H1 (cell line): ENCODE data around the gene HIVEP3. TPM values are rescaled to one million over a fixed set of nuclear protein-coding genes. Genes with fewer than 3 reads are reported as not detected.

ENCODE experiments used
- CTCF ChIA-PET: fragments of 300-600 bp; sonication (Branson Sonifier 250); formaldehyde crosslinking; loops from one replicate; lab custom pipeline; 2021; ENCODE audit not compliant: partially characterized antibody; lab: Charles Lee
- POLR2A ChIA-PET: fragments of 300-600 bp; sonication (Branson Sonifier 250); formaldehyde crosslinking; loops from one replicate; lab custom pipeline; 2021; ENCODE audit warnings: inconsistent platforms; ENCODE audit not compliant: partially characterized antibody; lab: Charles Lee
- DNase-seq, 2 experiments: peaks; one replicate each; pipeline versions ENCODE4 v3.0.0 to v3.0.0-alpha.2; 2010 to 2022; ENCODE audit warnings: low spot score in 2 of 2, low read depth in 1 of 2, mixed read lengths in 1 of 2
- FAIRE-seq: peaks from 2 replicates; lab custom pipeline; 2011; peaks lifted over from hg19 to GRCh38; lab: Jason Lieb, UNC
- H2AFZ ChIP-seq: 2 replicates; pipeline ENCODE4 v1.8.1; 2012; ENCODE audit warnings: low read length, inconsistent platforms
- H2AK5ac ChIP-seq: 2 replicates; pipeline ENCODE4 v1.6.1; 2013; ENCODE audit warnings: low read depth, low read length
- H2BK120ac ChIP-seq: replicated peaks from 2 replicates; pipeline ENCODE3; 2013; ENCODE audit warnings: low read depth, low read length, inconsistent platforms
- H2BK12ac ChIP-seq: 2 replicates; pipeline ENCODE4 v1.6.1; 2013; ENCODE audit warnings: low read depth, low read length
- H2BK15ac ChIP-seq: 2 replicates; pipeline ENCODE4 v1.6.1; 2013; ENCODE audit warnings: low read length
- H2BK20ac ChIP-seq: 2 replicates; pipeline ENCODE4 v1.6.1; 2013; ENCODE audit warnings: low read length
- H2BK5ac ChIP-seq: 2 replicates; pipeline ENCODE4 v1.6.1; 2013; ENCODE audit warnings: low read depth, low read length
- H3K14ac ChIP-seq: 2 replicates; pipeline ENCODE4 v1.6.1; 2013; ENCODE audit warnings: inconsistent platforms; ENCODE audit not compliant: insufficient read length
- H3K18ac ChIP-seq: 2 replicates; pipeline ENCODE4 v1.6.1; 2013; ENCODE audit warnings: low read length; ENCODE audit errors: extremely low read depth
- H3K23ac ChIP-seq: 2 replicates; pipeline ENCODE4 v1.6.1; 2013; ENCODE audit warnings: inconsistent platforms; ENCODE audit not compliant: insufficient read length
- H3K23me2 ChIP-seq: 2 replicates; pipeline ENCODE4 v1.6.1; 2013; ENCODE audit warnings: low read depth, low read length
- H3K27ac ChIP-seq: 2 replicates; pipeline ENCODE4 v1.6.1; 2011; ENCODE audit warnings: low read depth, low read length, inconsistent platforms
- H3K27me3 ChIP-seq, 4 experiments: replicated peaks in 1 of 4; 1 replicate in 1 of 4; 2 replicates in 3 of 4; pipeline versions ENCODE4 v1.6.1 to v1.8.1; 2011 to 2013; ENCODE audit warnings: low read length in 3 of 4, mild to moderate bottlenecking in 3 of 4, inconsistent platforms in 2 of 4, mixed read lengths in 2 of 4, moderate library complexity in 1 of 4; ENCODE audit not compliant: control insufficient read depth in 3 of 4, insufficient read depth in 3 of 4; ENCODE audit errors: extremely low read depth in 1 of 4
- H3K36me3 ChIP-seq, 4 experiments: 2 replicates each; pipeline versions ENCODE4 v1.6.1 to v1.8.1; 2011 to 2013; ENCODE audit warnings: mild to moderate bottlenecking in 4 of 4, low read length in 3 of 4, moderate library complexity in 2 of 4, control low read depth in 1 of 4, inconsistent platforms in 1 of 4; ENCODE audit not compliant: insufficient read depth in 4 of 4, control insufficient read depth in 2 of 4
- H3K4ac ChIP-seq: replicated peaks from 2 replicates; pipeline ENCODE3; 2013; ENCODE audit warnings: low read length, low read depth, mixed read lengths, inconsistent platforms; ENCODE audit not compliant: insufficient read length
- H3K4me1 ChIP-seq, 4 experiments: replicated peaks in 1 of 4; 1 replicate in 1 of 4; 2 replicates in 3 of 4; pipeline versions ENCODE4 v1.6.1 to v1.8.1; 2011 to 2013; ENCODE audit warnings: low read length in 3 of 4, inconsistent platforms in 2 of 4, mixed read lengths in 1 of 4; ENCODE audit not compliant: insufficient read depth in 4 of 4, control insufficient read depth in 3 of 4
- H3K4me2 ChIP-seq, 2 experiments: 2 replicates each; pipeline versions ENCODE4 v1.6.1 to v1.8.1; 2011 to 2013; ENCODE audit warnings: low read depth in 2 of 2, low read length in 2 of 2, control low read depth in 1 of 2, inconsistent platforms in 1 of 2, mild to moderate bottlenecking in 1 of 2; ENCODE audit not compliant: insufficient read depth in 1 of 2
- H3K4me3 ChIP-seq, 4 experiments: fragments of 200-600, 300-600 bp in 1 of 4; sonication (generic), shearing (Covaris generic), sonication (Bioruptor Twin) in 1 of 4; 2 replicates each; pipeline versions ENCODE4 v1.5.1 to v1.8.1; 2011 to 2016; ENCODE audit warnings: low read length in 4 of 4, low read depth in 3 of 4, control low read depth in 2 of 4, inconsistent platforms in 2 of 4, mild to moderate bottlenecking in 2 of 4, mixed read lengths in 1 of 4, moderate library complexity in 1 of 4; ENCODE audit not compliant: insufficient read depth in 2 of 4; ENCODE audit errors: extremely low read depth in 1 of 4
- H3K56ac ChIP-seq: replicated peaks from 2 replicates; pipeline ENCODE3; 2013; ENCODE audit warnings: low read depth, mild to moderate bottlenecking, mixed read lengths, low read length, inconsistent platforms; ENCODE audit not compliant: insufficient read length
- H3K79me1 ChIP-seq: 2 replicates; pipeline ENCODE4 v1.6.1; 2013; ENCODE audit warnings: low read depth, low read length, control low read depth
- H3K79me2 ChIP-seq, 2 experiments: 2 replicates each; pipeline versions ENCODE4 v1.6.1 to v1.8.1; 2012 to 2013; ENCODE audit warnings: low read length in 2 of 2, mild to moderate bottlenecking in 2 of 2, inconsistent platforms in 1 of 2; ENCODE audit not compliant: insufficient read depth in 2 of 2, control insufficient read depth in 1 of 2
- H3K9ac ChIP-seq, 4 experiments: replicated peaks in 1 of 4; 1 replicate in 1 of 4; 2 replicates in 3 of 4; pipeline versions ENCODE4 v1.6.1 to v1.8.1; 2011 to 2013; ENCODE audit warnings: low read depth in 3 of 4, low read length in 3 of 4, control low read depth in 2 of 4, mild to moderate bottlenecking in 2 of 4, moderate library complexity in 2 of 4, inconsistent platforms in 1 of 4; ENCODE audit errors: extremely low read depth in 1 of 4
- H3K9me3 ChIP-seq, 2 experiments: 2 replicates each; pipeline versions ENCODE4 v1.6.1 to v1.8.1; 2012 to 2013; ENCODE audit warnings: mild to moderate bottlenecking in 2 of 2, moderate library complexity in 2 of 2, control low read depth in 1 of 2, inconsistent platforms in 1 of 2, low read depth in 1 of 2, low read length in 1 of 2, mixed read lengths in 1 of 2; ENCODE audit not compliant: insufficient read depth in 2 of 2
- H4K20me1 ChIP-seq, 2 experiments: replicated peaks in 1 of 2; 2 replicates each; pipeline versions ENCODE3 to v1.8.1; 2011 to 2013; ENCODE audit warnings: inconsistent platforms in 2 of 2, low read length in 2 of 2, mild to moderate bottlenecking in 1 of 2; ENCODE audit not compliant: insufficient read depth in 2 of 2, control insufficient read depth in 1 of 2
- H4K5ac ChIP-seq: 2 replicates; pipeline ENCODE4 v1.6.1; 2013; ENCODE audit warnings: low read length, low read depth, mixed read lengths, inconsistent platforms; ENCODE audit not compliant: insufficient read length
- H4K8ac ChIP-seq: 2 replicates; pipeline ENCODE4 v1.8.0; 2013; ENCODE audit warnings: mild to moderate bottlenecking, moderate library complexity, low read length, inconsistent platforms; ENCODE audit not compliant: insufficient read depth; ENCODE audit errors: extremely low read depth
- H4K91ac ChIP-seq: replicated peaks from 2 replicates; pipeline ENCODE3; 2013; ENCODE audit warnings: low read length, mixed read lengths, inconsistent platforms; ENCODE audit not compliant: insufficient read length
- BCL11A ChIP-seq, 2 experiments: IDR thresholded peaks; one replicate each; pipeline ENCODE4 v1.6.1; 2011; ENCODE audit warnings: low read depth in 2 of 2, low read length in 2 of 2, mild to moderate bottlenecking in 2 of 2
- CHD1 ChIP-seq: IDR thresholded peaks from 2 replicates; pipeline ENCODE4 v1.6.1; 2012; ENCODE audit warnings: low read depth, low read length, improper control_type of control experiment
- POU5F1 ChIP-seq: IDR thresholded peaks from 2 replicates; pipeline ENCODE4 v1.6.1; 2011; ENCODE audit warnings: low read depth, mild to moderate bottlenecking, low read length, moderate library complexity
- RBBP5 ChIP-seq: IDR thresholded peaks from 2 replicates; pipeline ENCODE4 v1.7.1; 2012; ENCODE audit warnings: low read depth, mild to moderate bottlenecking, inconsistent platforms, low read length, moderate library complexity, borderline replicate concordance
- RXRA ChIP-seq: IDR thresholded peaks from 2 replicates; pipeline ENCODE4 v1.6.1; 2011; ENCODE audit warnings: low read depth, mild to moderate bottlenecking, low read length, moderate library complexity; ENCODE audit not compliant: insufficient read depth
- SIX5 ChIP-seq: IDR thresholded peaks from 2 replicates; pipeline ENCODE4 v1.6.1; 2011; ENCODE audit warnings: mild to moderate bottlenecking, low read depth, low read length
- SP2 ChIP-seq: IDR thresholded peaks from 2 replicates; pipeline ENCODE4 v1.6.1; 2012; ENCODE audit warnings: mild to moderate bottlenecking, low read length, inconsistent platforms
- TAF7 ChIP-seq: optimal IDR thresholded peaks from 2 replicates; pipeline ENCODE3; 2011; ENCODE audit warnings: low read depth, mild to moderate bottlenecking, inconsistent platforms, low read length, moderate library complexity, borderline replicate concordance
- TBP ChIP-seq: IDR thresholded peaks from 2 replicates; pipeline ENCODE4 v1.6.1; 2011; ENCODE audit warnings: low read depth, low read length, improper control_type of control experiment
- WGBS, 2 experiments: shearing (Covaris generic) in 1 of 2; methylation state at CpG; one replicate each; pipeline versions ENCODE4 v1.1.6 to v1.1.7; 2013 to 2015; ENCODE audit warnings: low lambda C conversion rate in 2 of 2, mixed read lengths in 2 of 2, inconsistent platforms in 1 of 2, low coverage in 1 of 2, missing lambda C conversion rate in 1 of 2; ENCODE audit not compliant: insufficient replicate concordance in 2 of 2, insufficient coverage in 1 of 2, insufficient read length in 1 of 2; ENCODE audit errors: extremely low coverage in 1 of 2, missing lambda C conversion rate in 1 of 2; 5-methylcytosine and 5-hydroxymethylcytosine counted together
- polyA plus RNA-seq, 7 experiments: library from polyadenylated mRNA; depleted of rRNA in 3 of 7; stranded (reverse) in 5 of 7; unstranded in 2 of 7; fragments of >200 nt in 5 of 7; fragments of 200-250 nt in 2 of 7; gene quantifications; 1 replicate in 5 of 7; 2 replicates in 1 of 7; 4 replicates in 1 of 7; pipeline versions ENCODE4 v1.2.1 to v1.2.3, GENCODE V29; 2011 to 2013; ENCODE audit warnings: missing spikeins in 2 of 7, mixed read lengths in 2 of 7
- total RNA-seq: library from RNA; stranded (reverse); fragmentation: NEBNext Ultra II Directional; extraction: Animal tissue kit (Norgen Biotek cat#: 25700); gene quantifications from 2 replicates; pipeline ENCODE4 v1.2.1, GENCODE V29; 2021
- TF ChIP-seq, protein P1 (sequence below): IDR thresholded peaks from 2 replicates; pipeline ENCODE4 v1.6.1; 2012; ENCODE audit warnings: low read length, inconsistent platforms

Gene HIVEP3
- total and polyA plus RNA-seq, 2 of the 8 experiments (the other 6 are each of a cell fraction or from before 2014, with no cell fraction given) = 0.24 to 0.69 TPM

- ChIA-PET CTCF (interaction anchor here (0.7 to 14.9 kb wide), 13 partner anchors 8 to 173 kb away, joined by 3 to 205 read pairs (median 4); no protein-coding TSS in a partner anchor), POLR2A (interaction anchor here (1.2 to 1.6 kb wide), 2 partner anchors 8 to 14 kb away, joined by 5 read pairs; no protein-coding TSS in a partner anchor)
- no peaks in the 10 kb centered on the region for H3K9me3 ChIP-seq
- H3K56ac ChIP-seq = no peak overlapping the region
- H3K18ac ChIP-seq = no peak overlapping the region; the same call in 1 of the 2 replicates
- H3K4ac ChIP-seq = no peak overlapping the region
- H2BK5ac ChIP-seq = no peak overlapping the region
- H3K9ac ChIP-seq = no peak overlapping the region
- H4K8ac ChIP-seq = no peak overlapping the region; the same call in 1 of the 2 replicates
- H3K4me2 ChIP-seq = no peak overlapping the region
- H3K27me3 ChIP-seq = peaks cover 0 to 2% (median 0%) of the 10 kb centered on the region in 4 experiments; a peak in 2 of 7 replicates
- H3K23me2 ChIP-seq = peaks cover 7% of the 10 kb centered on the region; the same call in 1 of the 2 replicates
- no peak overlapping the region for H2AFZ ChIP-seq
- H3K36me3 ChIP-seq = no peaks in the 10 kb centered on the region
- H2BK120ac ChIP-seq = no peak overlapping the region
- FAIRE-seq (no peak), DNase-seq (no peak)
- H4K20me1 ChIP-seq = peaks cover 0 to 1% of the 10 kb centered on the region in 2 experiments
- no peaks in the 10 kb centered on the region for H3K79me2 ChIP-seq
- no peak overlapping the region for H4K5ac ChIP-seq
- no peak overlapping the region for H3K14ac ChIP-seq
- H2BK20ac ChIP-seq = no peak overlapping the region
- H3K4me1 ChIP-seq = peaks cover 13 to 31% (median 24%) of the 10 kb centered on the region in 4 experiments
- H3K23ac ChIP-seq = no peak overlapping the region
- WGBS, 2 experiments = 94% methylated on average over 9 of the region's 11 CpGs; no CpG with 5 or more reads in 1 of the 2 experiments
- H2AK5ac ChIP-seq = no peak overlapping the region
- H3K4me3 ChIP-seq = no peak overlapping the region
- H2BK15ac ChIP-seq = no peak overlapping the region
- H4K91ac ChIP-seq = no peak overlapping the region
- H3K79me1 ChIP-seq = no peaks in the 10 kb centered on the region
- H3K27ac ChIP-seq = no peak overlapping the region
- H2BK12ac ChIP-seq = peak overlapping the region; percentile 3; the same call in 1 of the 2 replicates
- TF ChIP-seq RXRA (no peak), RBBP5 (no peak), TBP (no peak), CHD1 (no peak), POU5F1 (no peak), SP2 (no peak), BCL11A (IDR thresholded peaks at IDR 0.05; ENCODE audit: low read depth in 2 of 2, low read length in 2 of 2) (no peak), TAF7 (no peak), SIX5 (no peak)
- TF ChIP-seq, protein P1, sequence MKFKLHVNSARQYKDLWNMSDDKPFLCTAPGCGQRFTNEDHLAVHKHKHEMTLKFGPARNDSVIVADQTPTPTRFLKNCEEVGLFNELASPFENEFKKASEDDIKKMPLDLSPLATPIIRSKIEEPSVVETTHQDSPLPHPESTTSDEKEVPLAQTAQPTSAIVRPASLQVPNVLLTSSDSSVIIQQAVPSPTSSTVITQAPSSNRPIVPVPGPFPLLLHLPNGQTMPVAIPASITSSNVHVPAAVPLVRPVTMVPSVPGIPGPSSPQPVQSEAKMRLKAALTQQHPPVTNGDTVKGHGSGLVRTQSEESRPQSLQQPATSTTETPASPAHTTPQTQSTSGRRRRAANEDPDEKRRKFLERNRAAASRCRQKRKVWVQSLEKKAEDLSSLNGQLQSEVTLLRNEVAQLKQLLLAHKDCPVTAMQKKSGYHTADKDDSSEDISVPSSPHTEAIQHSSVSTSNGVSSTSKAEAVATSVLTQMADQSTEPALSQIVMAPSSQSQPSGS = no peak
These were observed 430.4 kb downstream of the HIVEP3 start for GRCh38 chr1:41488040-41488951.
